ENCODE data around the gene MAGED4B.

- no peak for TF ChIP-seq CTCF (IDR thresholded peaks at IDR 0.05)
- TF ChIP-seq POLR2A (IDR thresholded peaks at IDR 0.05; ENCODE audit: low read depth) = no peak
- no peak for TF ChIP-seq EP300 (IDR thresholded peaks at IDR 0.05)
Measured at GRCh38 chrX:52118262-52118661, 49.3 kb upstream of the MAGED4B start.

All from esophagus muscularis mucosa (tissue), 4 donors.